A673 (cell line): ENCODE measurements around the gene ZNF511.

Experiments used
- EZH2 ChIP-seq: fragments of 200-600 bp; sonication (generic); IDR thresholded peaks from 2 replicates; pipeline ENCODE4 v1.6.1; 2017; ENCODE audit warnings: borderline replicate concordance, low read depth, mild to moderate bottlenecking, mixed read lengths, antibody characterized with exemption, low read length; ENCODE audit not compliant: poor library complexity, severe bottlenecking
- TF ChIP-seq, protein P1 (sequence below): fragments of 300-800, 200-600 bp; sonication (generic); conservative IDR thresholded peaks from 2 replicates; pipeline ENCODE4 v1.5.1; 2017; ENCODE audit warnings: low read depth, mild to moderate bottlenecking, antibody characterized with exemption, low read length, moderate library complexity, mixed read lengths

- TF ChIP-seq, protein P1, sequence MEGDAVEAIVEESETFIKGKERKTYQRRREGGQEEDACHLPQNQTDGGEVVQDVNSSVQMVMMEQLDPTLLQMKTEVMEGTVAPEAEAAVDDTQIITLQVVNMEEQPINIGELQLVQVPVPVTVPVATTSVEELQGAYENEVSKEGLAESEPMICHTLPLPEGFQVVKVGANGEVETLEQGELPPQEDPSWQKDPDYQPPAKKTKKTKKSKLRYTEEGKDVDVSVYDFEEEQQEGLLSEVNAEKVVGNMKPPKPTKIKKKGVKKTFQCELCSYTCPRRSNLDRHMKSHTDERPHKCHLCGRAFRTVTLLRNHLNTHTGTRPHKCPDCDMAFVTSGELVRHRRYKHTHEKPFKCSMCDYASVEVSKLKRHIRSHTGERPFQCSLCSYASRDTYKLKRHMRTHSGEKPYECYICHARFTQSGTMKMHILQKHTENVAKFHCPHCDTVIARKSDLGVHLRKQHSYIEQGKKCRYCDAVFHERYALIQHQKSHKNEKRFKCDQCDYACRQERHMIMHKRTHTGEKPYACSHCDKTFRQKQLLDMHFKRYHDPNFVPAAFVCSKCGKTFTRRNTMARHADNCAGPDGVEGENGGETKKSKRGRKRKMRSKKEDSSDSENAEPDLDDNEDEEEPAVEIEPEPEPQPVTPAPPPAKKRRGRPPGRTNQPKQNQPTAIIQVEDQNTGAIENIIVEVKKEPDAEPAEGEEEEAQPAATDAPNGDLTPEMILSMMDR = no peak
- TF ChIP-seq EZH2 = no peak
These were observed 496 bp downstream of the ZNF511 start for GRCh38 chr10:133309100-133309719.
